Measurements from ENCODE around the gene GATAD2A.
A peak's percentile ranks its signal among the peaks of the same experiment; 100 is the strongest.
"Not testable (repeated sequence)": the region's sequence is repeated elsewhere in the genome, so short reads cannot be mapped to it uniquely, and the experiment has no call there.

Gene GATAD2A, protein sequence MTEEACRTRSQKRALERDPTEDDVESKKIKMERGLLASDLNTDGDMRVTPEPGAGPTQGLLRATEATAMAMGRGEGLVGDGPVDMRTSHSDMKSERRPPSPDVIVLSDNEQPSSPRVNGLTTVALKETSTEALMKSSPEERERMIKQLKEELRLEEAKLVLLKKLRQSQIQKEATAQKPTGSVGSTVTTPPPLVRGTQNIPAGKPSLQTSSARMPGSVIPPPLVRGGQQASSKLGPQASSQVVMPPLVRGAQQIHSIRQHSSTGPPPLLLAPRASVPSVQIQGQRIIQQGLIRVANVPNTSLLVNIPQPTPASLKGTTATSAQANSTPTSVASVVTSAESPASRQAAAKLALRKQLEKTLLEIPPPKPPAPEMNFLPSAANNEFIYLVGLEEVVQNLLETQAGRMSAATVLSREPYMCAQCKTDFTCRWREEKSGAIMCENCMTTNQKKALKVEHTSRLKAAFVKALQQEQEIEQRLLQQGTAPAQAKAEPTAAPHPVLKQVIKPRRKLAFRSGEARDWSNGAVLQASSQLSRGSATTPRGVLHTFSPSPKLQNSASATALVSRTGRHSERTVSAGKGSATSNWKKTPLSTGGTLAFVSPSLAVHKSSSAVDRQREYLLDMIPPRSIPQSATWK

DNA sequence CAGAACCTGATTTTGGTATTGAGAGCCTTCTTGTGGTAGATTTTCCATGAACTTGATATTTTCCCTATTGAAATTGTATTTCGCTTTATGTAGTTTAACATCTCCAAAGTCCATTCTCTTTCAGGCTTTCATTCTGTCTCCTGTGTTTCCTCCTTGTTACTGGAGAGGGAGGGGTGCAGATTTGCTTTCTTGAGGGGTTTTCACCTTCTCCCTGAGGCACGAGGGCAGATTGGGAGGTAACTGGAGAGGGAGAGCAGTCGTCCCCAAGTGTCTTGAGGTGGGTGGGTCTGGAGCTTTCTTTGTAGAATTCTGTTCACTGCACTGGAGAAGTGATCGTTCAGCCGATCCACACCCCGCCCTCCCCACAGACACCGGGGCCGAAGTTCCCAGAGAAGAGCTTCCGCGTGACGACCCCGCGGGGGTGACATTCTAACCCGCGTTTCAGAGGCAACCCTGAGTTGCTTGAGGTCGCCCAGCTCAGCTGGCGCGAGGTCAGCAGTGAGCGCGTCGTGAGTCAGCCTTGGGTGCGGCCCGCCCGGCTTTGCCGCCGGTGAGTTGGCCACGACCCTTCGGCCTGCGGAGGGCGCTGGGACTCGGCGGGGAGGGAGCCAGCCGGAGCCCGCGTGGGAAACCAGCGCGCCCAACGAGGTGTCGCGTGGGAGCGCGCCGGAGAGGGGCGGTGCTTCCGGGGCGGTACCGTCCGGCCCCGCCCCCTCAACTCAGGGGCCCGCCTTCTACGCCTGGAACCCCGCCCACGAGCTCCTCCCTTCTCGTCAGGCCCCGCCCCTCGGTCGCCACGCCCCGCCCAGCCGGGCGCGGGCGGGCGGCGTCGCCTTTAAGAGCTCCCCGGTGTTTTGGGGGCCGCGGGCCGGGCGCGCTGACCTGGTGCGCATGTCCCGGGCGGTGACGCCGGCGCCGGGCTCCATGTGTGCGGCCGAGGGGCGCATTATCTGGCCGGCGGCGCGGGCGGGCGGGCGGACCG lies at the start of gene GATAD2A:
GATAD2A (plus strand) TSS at position 797 of the 982 bp plus-strand sequence. CDS start 59,671 bp downstream, outside the sequence.
- DNase-seq, result peak; percentile 82

DNA sequence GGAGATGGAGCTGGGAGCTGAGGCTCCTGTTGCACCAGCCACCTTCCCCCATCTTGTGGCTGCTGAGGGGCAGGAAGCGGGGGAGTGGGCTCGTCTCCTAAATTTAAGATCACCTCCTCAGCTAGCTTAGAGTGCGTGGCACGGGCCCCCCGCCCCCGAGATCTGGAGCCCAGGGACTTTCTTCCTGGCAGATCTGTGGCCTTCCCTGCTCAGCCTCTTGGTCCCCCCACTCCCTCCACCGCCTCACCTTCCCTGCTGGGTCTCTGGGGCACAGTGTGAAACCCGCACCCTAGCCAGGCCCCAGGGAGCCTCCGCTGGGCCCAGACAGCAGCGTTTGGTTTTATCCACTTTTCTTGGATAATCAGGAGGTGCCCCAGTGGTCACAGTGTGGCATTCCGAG lies 49.0 kb upstream of the GATAD2A start:
- no peak for DNase-seq

DNA sequence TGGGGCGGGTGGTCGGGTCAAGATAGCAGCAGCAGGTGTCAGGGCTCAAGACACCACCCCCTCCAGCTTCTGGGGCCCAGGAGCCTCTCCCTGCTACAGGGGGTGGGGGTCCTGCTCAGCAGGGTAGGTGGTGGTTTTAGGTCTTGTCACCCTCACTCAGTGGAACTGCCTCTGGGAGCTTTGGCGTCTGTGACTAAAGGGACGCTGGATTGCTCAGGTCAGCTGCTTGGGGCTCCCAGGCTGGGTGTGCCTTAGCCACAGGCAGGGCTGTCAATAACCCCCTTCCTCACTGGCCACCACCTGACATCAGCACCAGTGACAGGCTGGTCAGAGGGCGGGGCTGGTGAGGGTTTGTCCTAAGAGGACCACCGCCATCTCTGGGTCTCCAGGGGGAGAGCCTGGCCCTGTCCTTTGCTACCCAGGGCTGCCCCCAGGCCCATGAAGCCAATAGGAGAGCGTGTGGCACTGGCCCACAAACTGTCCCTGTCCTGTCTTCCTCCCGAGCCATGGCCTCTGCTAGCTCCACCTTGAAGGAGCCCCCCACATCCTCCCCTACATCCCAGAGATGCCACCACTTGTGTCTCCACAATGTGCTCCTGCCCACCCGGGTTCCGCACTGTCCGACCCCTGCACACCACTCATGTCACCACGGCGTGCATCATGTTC lies 48.4 kb upstream of the GATAD2A start:
- no peak for DNase-seq

DNA sequence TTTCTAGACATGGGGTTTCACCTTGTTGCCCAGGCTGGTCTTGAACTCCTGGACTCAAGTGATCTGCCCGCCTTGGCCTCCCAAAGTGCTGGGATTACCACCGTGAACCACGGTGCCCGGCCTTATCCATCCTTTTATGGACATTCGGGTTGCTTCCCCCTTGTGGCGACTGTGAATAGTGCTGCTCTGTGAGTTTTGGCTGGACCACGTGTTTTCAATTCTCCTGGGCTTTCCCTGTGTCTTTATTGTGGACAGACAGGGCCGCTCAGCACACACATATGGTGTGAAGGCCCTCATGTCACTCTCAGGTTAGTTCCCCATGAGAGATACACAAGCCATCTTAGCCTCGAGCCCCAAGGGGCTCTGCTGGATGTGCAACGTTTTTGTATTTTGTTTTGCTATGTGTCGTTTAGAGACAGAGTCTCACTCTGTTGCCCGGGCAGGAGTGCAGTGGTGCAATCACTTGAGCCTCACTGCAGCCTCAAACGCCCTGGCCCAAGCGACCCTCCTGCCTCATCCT lies 44.3 kb upstream of the GATAD2A start:
- peak; percentile 52 for DNase-seq

DNA sequence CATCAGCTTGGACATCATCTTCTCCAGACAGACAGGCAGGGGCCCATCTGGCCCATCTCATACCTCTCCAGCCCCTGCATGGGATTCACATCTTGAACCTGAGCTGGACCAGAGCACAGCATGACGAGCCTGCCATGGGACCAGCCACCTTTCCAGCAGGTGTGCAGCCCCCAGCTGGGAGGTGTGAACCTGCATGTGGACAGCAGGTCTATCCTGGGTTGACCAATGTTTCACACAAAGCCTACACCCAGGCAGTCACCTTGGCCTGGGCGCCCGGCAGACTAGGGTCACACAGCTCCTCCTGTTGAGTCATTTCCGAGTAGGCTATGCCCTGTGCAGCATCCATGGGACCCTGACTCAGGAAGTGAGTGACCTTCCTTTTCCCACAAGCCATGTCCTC lies 43.4 kb upstream of the GATAD2A start:
- no peak for DNase-seq

DNA sequence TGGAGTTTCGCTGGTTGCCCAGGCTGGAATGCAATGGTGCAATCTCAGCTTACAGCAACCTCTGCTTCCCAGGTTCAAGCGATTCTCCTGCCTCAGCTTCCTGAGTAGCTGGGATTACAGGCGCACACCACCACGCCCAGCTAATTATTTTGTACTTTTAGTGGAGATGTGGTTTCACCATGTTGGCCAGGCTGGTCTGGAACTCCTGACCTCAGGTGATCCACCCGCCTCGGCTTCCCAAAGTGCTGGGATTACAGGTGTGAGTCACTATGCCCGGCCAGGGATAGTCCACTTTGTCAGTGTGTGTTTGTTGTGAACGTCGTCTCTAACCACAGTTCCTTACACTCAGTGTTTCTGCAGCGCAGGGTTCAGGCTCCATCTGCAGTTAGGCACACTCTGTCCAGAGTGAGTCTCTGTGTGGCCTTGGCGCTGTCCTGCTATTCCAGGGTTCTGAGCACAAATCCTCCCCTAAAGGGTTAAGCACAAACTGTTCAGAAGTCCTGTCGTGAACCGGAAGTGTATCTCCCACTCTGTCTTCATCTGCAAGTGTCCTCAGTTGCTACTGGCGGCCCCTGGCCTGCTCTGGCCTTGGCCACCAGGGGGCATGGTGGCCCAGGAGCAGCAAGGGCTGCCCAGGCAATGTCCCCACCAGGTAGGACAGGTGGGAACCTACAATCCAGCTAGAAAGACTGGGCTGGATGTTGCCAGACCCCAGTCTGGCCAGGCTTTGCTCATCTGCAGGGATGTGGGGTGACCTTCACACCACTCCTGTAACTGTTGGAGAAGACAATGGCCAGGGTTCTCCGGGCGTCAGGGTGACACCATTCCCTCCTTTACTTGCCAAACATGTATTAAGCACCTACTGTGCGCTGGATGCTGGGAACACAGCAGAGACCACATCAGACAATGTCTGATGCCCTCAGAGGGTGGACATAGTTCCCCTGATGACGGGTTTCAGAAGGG lies 38.8 kb upstream of the GATAD2A start:
- no peak for DNase-seq

DNA sequence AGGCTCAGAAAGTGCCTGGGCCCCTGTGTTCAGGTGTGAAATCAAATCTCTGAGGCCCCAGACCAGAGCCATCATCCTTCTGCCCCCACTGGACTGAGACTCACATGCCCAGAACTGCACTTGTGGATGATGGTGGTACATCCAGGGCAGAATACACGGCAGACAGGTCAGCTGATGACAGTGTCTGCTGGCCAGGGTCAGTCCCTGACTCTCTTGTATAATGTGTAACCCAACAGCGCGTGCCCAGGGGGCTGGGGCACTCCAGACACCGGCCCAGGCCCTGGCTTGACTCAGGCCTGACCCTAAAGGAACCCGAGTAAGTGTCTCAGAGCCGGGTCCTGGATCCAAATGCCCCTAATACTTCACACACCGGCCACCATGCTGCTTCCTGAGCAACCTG lies 37.4 kb upstream of the GATAD2A start:
- no peak for DNase-seq

DNA sequence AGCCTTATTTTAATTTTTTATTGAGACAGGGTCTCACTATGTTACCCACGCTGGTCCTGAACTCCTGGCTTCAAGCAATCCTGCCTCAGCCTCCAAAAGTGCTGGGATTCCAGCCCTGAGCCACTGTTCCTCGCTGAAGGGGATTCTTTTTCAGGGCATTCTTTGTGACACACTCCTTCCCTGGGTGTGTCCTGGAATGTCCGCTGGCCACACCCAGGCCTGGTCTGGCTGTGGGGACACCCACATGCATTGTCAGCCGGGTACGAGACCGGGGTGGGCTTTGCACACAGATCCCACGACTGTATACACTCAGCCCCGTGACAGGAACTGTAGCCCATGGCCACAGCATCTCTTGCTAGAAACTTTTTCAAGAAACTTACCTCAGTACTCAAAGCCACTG lies 34.4 kb upstream of the GATAD2A start:
- no peak for DNase-seq

DNA sequence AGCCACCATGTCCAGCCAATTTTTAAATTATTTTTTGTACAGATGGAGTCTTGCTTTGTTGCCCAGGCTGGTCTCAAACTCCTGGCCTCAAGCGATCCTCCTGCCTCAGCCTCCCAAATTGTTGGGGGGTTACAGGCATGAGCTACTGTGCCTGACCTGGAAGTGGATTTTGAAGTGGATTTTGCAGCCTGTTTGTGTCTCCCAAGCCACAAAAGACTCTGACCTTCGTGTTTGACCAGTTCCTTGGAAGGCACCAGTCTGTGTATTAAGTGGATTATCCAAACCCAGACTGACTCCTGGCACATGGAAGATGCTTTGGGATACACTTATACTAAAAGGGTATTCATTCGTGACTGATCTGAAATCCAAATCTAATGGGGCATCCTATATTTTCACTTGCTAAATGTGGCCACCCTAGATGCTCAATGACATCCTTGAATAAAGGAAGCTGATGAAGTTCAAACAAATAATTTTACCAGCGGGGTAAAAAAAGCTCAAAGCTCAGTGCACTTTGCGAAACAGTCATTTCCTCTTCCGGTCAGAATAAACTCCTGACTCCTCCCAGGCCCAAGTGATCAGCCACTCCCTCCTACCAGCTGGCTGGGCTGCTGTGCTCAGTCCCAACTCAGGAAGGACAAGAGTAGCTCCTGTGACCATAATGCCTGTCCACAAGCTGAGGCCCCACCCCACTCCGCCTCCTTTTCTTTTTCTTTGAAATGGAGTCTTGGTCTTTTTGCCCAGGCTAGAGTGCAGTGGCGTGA lies 32.6 kb upstream of the GATAD2A start:
- no peak for DNase-seq

DNA sequence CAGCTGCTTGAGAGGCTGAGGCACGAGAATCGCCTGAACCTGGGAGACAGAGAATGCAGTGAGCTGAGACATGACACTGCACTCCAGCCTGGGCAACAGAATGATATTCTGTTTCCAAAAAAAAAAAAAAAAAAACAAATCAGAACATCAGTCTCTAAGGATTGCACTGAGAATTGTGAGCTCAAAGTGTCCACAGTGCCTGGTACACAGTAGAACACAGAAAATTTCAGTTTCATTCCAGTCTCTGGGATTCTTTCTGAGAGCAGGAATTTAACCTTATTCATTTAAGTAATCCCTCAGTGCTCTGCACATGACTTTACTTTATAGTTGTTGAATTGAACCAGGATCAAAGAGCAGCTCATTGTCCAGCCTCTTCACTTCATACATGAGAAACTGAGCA lies 25.9 kb upstream of the GATAD2A start:
- DNase-seq, result no peak

DNA sequence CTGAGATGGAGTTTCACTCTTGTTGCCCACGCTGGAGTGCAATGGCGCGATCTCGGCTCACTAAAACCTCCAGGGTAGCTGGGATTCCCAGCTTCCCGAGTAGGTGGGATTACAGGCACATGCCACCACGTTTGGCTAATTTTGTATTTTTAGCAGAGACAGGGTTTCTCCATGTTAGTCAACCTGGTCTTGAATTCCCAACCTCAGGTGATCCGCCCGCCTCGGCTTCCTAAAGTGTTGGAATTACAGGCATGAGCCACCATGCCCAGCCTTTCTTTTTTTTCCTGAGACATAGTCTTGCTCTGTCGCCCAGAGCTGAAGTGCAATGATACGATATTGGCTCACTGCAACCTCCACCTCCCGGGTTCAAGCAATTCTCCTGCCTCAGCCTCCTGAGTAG lies 25.2 kb upstream of the GATAD2A start:
- DNase-seq, result not testable (repeated sequence)

DNA sequence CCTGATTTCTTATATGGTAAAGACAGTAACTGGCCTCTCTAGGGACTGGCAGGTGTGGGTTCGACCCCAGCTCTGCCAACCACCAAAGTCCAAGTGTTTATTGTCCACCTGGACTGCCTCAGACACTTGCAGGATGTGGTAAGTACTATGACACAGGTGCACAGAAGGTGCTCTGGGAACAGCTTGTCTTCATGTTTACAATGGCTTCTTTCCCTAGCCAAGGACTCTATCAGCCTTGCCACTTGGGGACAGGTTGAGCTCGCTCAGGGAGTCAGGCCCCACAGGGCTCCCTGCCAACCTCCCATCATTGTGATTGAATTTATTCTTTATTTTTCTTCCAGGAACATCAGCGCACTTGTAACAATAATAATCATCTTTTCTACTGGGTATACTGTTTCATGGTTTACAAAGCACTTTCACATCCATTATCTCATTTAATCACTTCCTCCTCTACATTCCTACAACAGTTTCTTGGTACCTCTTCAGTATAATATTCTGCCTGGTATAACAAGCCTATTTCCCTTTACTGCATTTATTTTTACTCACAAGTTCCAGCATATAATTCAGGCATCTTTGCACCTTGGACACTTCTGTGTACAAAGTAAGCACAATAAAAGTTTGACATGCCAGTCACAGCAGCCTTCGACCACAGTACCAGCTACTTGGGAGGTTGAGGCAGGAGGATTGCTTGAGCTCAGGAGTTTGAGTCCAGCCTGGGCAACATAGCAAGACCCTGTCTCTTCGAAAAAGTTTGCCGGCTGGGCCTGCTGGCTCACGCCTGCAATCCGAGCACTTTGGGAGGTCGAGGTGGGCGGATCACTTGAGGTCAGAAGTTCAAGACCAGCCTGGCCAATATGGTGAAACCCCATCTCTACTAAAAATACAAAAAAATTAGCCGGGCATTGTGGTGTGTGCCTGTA lies 24.2 kb upstream of the GATAD2A start:
- DNase-seq, result no peak

DNA sequence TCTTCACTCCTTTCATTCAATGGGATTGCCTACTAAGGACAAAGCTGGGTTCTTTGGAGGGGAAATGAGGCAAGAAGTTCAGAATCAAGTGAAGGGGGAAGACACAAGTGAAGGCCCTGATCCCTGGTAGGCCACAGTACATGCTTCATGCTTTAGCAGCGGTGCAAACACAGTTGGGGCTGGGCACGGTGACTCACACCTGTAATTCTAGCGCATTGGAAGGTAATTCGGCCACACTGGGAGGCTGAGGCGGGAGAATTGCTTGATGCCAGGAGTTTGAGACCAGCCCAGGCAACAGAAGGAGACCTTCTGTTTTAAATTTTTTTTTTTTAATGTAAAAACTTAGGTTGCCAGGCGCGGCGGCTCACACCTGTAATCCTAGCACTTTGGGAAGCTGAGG lies 23.4 kb upstream of the GATAD2A start:
- DNase-seq, result no peak

DNA sequence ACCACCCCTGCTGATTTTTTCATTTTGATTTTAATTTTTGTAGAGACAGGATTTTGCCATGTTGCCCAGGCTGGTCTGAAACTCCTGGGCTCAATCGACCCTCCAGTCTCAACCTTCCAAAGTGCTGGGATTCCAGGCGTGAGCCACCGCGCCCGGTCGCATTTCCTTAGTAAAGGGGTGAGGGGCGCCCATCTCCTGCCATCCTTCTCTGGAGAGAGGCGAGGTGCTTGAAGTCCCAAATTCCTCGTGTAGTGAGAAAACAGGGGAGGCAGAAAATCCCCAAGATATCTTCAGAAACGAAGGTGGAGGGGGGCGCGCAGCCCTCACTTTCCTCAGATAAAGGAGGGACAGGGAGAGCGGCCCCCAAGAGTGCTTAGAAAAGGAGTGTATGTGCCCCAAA lies 21.0 kb upstream of the GATAD2A start:
- no peak for DNase-seq

DNA sequence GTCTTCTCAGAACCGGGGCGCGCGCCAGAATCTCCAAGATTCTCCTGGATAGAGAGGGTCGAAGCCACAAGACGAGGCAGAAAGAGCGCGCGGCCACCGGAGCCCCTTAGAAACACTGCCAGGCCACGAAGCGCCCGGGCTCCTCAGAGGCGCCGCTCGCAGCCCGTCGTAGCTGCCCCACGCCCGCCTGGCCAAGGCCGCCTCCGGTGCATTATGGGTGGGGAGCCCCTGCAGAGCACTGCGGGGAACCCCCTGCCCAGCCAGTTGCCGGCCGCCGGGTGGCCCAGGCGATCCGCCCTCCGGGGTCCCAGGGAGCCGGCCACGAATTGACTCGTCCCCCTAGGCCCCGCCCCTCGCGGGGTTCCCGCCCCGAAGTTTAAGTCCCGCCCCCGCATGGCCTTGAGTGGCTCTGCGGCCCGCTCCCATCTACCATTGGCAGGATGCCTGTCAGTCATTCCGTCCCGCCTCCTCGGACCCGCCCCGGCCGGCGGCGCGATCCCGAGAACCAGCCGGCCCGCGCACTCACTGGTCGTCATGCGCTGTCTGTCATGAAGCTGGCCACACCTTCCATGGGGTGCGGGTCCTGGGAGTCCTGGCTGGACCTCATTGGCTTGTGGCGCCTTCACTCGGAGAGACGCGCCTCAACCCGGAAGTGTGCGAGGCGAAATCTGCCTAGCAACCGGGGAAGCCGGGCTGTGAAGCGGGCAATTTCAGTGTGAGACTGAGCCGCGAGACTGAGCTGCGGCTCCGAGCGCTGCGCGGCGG lies 20.2 kb upstream of the GATAD2A start:
- peak; percentile 99 for DNase-seq

DNA sequence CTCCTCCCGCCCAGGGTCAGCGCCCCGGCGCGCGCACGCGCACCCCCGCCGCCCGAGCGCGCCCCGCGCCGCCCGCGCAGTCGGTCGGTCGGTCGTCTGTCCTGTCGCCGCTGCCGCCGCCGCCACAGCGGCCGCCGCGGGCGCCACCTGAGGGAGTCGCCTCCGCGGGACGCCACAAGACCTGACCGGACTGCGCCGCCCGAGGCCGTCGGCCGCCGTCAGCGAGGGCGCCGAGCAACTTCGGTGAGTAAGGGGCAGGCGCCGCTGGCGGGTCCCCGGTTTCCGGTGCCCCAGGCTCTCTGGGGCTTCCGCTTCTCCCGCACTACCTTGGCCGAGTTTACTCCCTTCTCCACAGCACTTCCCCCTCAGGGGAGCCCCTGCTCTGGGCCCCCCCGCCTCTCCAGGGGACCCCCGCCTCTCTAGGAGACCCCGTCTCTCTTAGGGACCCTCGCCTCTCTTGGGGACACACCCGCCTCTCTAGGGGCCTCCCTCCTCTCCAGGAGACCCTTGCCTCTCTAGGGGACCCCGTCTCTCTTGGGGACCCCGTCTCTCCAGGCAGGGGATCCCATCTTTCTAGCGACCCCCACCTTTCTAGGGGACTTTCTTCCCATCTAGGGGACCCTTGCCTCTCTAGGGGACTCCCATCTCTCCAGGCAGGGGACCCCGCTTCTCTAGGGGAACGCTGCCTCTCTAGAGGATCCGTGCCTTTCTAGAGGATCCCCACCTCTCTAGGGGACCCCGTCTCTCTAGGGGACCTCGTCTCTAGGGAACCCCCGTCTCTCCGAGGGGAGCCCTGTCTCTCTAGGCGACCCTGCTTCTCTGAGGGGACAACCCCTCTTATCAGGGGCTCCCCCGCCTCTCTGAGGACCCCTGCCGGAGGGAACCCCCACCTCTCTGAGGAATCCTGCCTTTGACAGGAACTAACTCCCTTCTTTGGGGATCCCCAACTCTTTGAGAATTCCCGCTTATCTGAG lies 19.3 kb upstream of the GATAD2A start:
- no peak for DNase-seq

DNA sequence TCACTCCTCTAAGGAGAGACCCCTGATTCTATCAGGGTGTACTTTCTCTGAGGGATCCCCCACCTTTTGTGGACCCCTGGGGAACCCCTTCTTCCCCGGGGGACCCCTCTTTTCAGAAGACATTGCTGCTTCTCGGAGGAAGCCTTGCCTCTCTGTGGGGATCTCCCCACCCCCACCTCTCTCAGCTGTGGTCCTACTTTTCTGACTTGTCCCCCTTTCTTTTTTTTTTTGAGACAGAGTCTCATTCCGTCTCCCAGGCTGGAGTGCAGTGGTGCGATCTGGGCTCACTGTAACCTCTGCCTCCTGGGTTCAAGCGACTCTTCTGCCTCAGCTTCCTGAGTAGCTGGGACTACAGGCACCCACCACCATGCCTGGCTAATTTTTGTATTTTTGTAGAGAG lies 18.4 kb upstream of the GATAD2A start:
- DNase-seq, result no peak

All from NCI-H446 treated with DMSO at 0.1 percent for 48 hours (cell line).